ENCODE results near the gene NXPH3.

NXPH3 gene

GRCh38 chr17:49587366-49588073 is 11.8 kb downstream of the NXPH3 start:
- H2BK15ac ChIP-seq (replicated peaks; ENCODE audit: low read depth), result no peak overlapping the region
- no peaks in the 10 kb centered on the region for H3K27me3 ChIP-seq (ENCODE audit: insufficient read depth, low read length, poor library complexity)
- H3K4me3 ChIP-seq (ENCODE audit: low read length), result no peak overlapping the region
- no peak overlapping the region for H3K9ac ChIP-seq (ENCODE audit: low read length)
- no peaks in the 10 kb centered on the region for H3K79me2 ChIP-seq (ENCODE audit: control insufficient read depth, insufficient read depth, low read length)
- WGBS (ENCODE audit: extremely low coverage, insufficient coverage, low lambda C conversion rate), result no CpG with 5 or more reads among the region's 12 CpGs
- no peak overlapping the region for H3K27ac ChIP-seq (ENCODE audit: low read depth, low read length)
- no peak for DNase-seq
- no peaks in the 10 kb centered on the region for H3K36me3 ChIP-seq (ENCODE audit: control insufficient read depth, insufficient read depth, low read length)
- H4K8ac ChIP-seq (ENCODE audit: low read depth, low read length), result no peak overlapping the region
- no peak overlapping the region for H2BK120ac ChIP-seq (ENCODE audit: low read depth, low read length)
- no peaks in the 10 kb centered on the region for H3K79me1 ChIP-seq (ENCODE audit: low read length)
- no peak overlapping the region for H4K5ac ChIP-seq (ENCODE audit: low read length)
- H3K4me2 ChIP-seq (ENCODE audit: low read length), result no peak overlapping the region
- no peaks in the 10 kb centered on the region for H3K4me1 ChIP-seq (ENCODE audit: control insufficient read depth, low read depth, low read length)
- H3K23ac ChIP-seq (ENCODE audit: low read length), result no peak overlapping the region
- no peak overlapping the region for H3K56ac ChIP-seq (ENCODE audit: low read length)
- H3K18ac ChIP-seq (ENCODE audit: low read length), result no peak overlapping the region
- no peak overlapping the region for H3K4ac ChIP-seq (ENCODE audit: low read depth, low read length)
- H2AK5ac ChIP-seq (ENCODE audit: low read length), result no peak overlapping the region
- H2BK5ac ChIP-seq (ENCODE audit: low read length), result no peak overlapping the region

- Histone ChIP-seq H3K79me1 (ENCODE audit: low read length) (no peaks in the 10 kb centered on the region), H2AK5ac (ENCODE audit: low read length) (no peak overlapping the region), H4K8ac (ENCODE audit: low read depth, low read length) (no peak overlapping the region), H3K56ac (ENCODE audit: low read length) (no peak overlapping the region), H2BK5ac (ENCODE audit: low read length) (no peak overlapping the region), H3K4me3 (ENCODE audit: low read length) (no peak overlapping the region), H3K79me2 (ENCODE audit: control insufficient read depth, insufficient read depth, low read length) (no peaks in the 10 kb centered on the region), H3K4me1 (ENCODE audit: control insufficient read depth, low read depth, low read length) (no peaks in the 10 kb centered on the region), H2BK120ac (ENCODE audit: low read depth, low read length) (no peak overlapping the region), H3K27me3 (ENCODE audit: insufficient read depth, low read length, poor library complexity) (no peaks in the 10 kb centered on the region), H3K18ac (ENCODE audit: low read length) (no peak overlapping the region), H3K27ac (ENCODE audit: low read depth, low read length) (no peak overlapping the region), H3K36me3 (ENCODE audit: control insufficient read depth, insufficient read depth, low read length) (no peaks in the 10 kb centered on the region), H4K5ac (ENCODE audit: low read length) (no peak overlapping the region), H3K23ac (ENCODE audit: low read length) (no peak overlapping the region), H3K4ac (ENCODE audit: low read depth, low read length) (no peak overlapping the region), H2BK15ac (replicated peaks; ENCODE audit: low read depth) (no peak overlapping the region), H3K4me2 (ENCODE audit: low read length) (no peak overlapping the region), H3K9ac (ENCODE audit: low read length) (no peak overlapping the region)
- no peak for DNase-seq
- no CpG with 5 or more reads among the region's 8 CpGs for WGBS (ENCODE audit: extremely low coverage, insufficient coverage, low lambda C conversion rate)
Measured at GRCh38 chr17:49588312-49588711, 12.6 kb downstream of the NXPH3 start.

- H3K56ac ChIP-seq (ENCODE audit: low read length), result no peak overlapping the region
- no peak overlapping the region for H4K8ac ChIP-seq (ENCODE audit: low read depth, low read length)
- H3K4me2 ChIP-seq (ENCODE audit: low read length), result no peak overlapping the region
- no peak overlapping the region for H3K18ac ChIP-seq (ENCODE audit: low read length)
- WGBS (ENCODE audit: extremely low coverage, insufficient coverage, low lambda C conversion rate), result no CpG with 5 or more reads among the region's 8 CpGs
- H2BK120ac ChIP-seq (ENCODE audit: low read depth, low read length), result no peak overlapping the region
- no peak overlapping the region for H2AK5ac ChIP-seq (ENCODE audit: low read length)
- no peak overlapping the region for H3K4me3 ChIP-seq (ENCODE audit: low read length)
- no peak for DNase-seq
- no peaks in the 10 kb centered on the region for H3K36me3 ChIP-seq (ENCODE audit: control insufficient read depth, insufficient read depth, low read length)
- no peaks in the 10 kb centered on the region for H3K79me1 ChIP-seq (ENCODE audit: low read length)
- H3K23ac ChIP-seq (ENCODE audit: low read length), result no peak overlapping the region
- no peak overlapping the region for H4K5ac ChIP-seq (ENCODE audit: low read length)
- H3K9ac ChIP-seq (ENCODE audit: low read length), result no peak overlapping the region
- no peaks in the 10 kb centered on the region for H3K79me2 ChIP-seq (ENCODE audit: control insufficient read depth, insufficient read depth, low read length)
- H3K4ac ChIP-seq (ENCODE audit: low read depth, low read length), result no peak overlapping the region
- no peak overlapping the region for H2BK15ac ChIP-seq (replicated peaks; ENCODE audit: low read depth)
- H3K27me3 ChIP-seq (ENCODE audit: insufficient read depth, low read length, poor library complexity), result no peaks in the 10 kb centered on the region
- no peak overlapping the region for H3K27ac ChIP-seq (ENCODE audit: low read depth, low read length)
- no peaks in the 10 kb centered on the region for H3K4me1 ChIP-seq (ENCODE audit: control insufficient read depth, low read depth, low read length)
- no peak overlapping the region for H2BK5ac ChIP-seq (ENCODE audit: low read length)
Measured at GRCh38 chr17:49588726-49589576, 13.3 kb downstream of the NXPH3 start.

- H2BK5ac ChIP-seq (ENCODE audit: low read length), result no peak overlapping the region
- H3K4me3 ChIP-seq (ENCODE audit: low read length), result no peak overlapping the region
- no peaks in the 10 kb centered on the region for H3K27me3 ChIP-seq (ENCODE audit: insufficient read depth, low read length, poor library complexity)
- H4K8ac ChIP-seq (ENCODE audit: low read depth, low read length), result no peak overlapping the region
- no peak overlapping the region for H3K4me2 ChIP-seq (ENCODE audit: low read length)
- H3K56ac ChIP-seq (ENCODE audit: low read length), result no peak overlapping the region
- no peak overlapping the region for H3K23ac ChIP-seq (ENCODE audit: low read length)
- no peak overlapping the region for H4K5ac ChIP-seq (ENCODE audit: low read length)
- H3K4ac ChIP-seq (ENCODE audit: low read depth, low read length), result no peak overlapping the region
- H3K79me2 ChIP-seq (ENCODE audit: control insufficient read depth, insufficient read depth, low read length), result no peaks in the 10 kb centered on the region
- H3K79me1 ChIP-seq (ENCODE audit: low read length), result no peaks in the 10 kb centered on the region
- no peak for DNase-seq
- H2BK15ac ChIP-seq (replicated peaks; ENCODE audit: low read depth), result no peak overlapping the region
- no peak overlapping the region for H2BK120ac ChIP-seq (ENCODE audit: low read depth, low read length)
- H2AK5ac ChIP-seq (ENCODE audit: low read length), result no peak overlapping the region
- H3K36me3 ChIP-seq (ENCODE audit: control insufficient read depth, insufficient read depth, low read length), result no peaks in the 10 kb centered on the region
- H3K4me1 ChIP-seq (ENCODE audit: control insufficient read depth, low read depth, low read length), result no peaks in the 10 kb centered on the region
- H3K18ac ChIP-seq (ENCODE audit: low read length), result no peak overlapping the region
- H3K27ac ChIP-seq (ENCODE audit: low read depth, low read length), result no peak overlapping the region
- no peak overlapping the region for H3K9ac ChIP-seq (ENCODE audit: low read length)
- WGBS (ENCODE audit: extremely low coverage, insufficient coverage, low lambda C conversion rate), result no CpG with 5 or more reads among the region's 2 CpGs
Measured at GRCh38 chr17:49589577-49589927, 13.9 kb downstream of the NXPH3 start.

GRCh38 chr17:49590874-49591273 is 15.2 kb downstream of the NXPH3 start:
- Histone ChIP-seq H3K9ac (ENCODE audit: low read length) (no peak overlapping the region), H3K18ac (ENCODE audit: low read length) (no peak overlapping the region)
- WGBS (ENCODE audit: extremely low coverage, insufficient coverage, low lambda C conversion rate), result no CpG with 5 or more reads among the region's 4 CpGs

More at GRCh38 chr17:49590874-49591273, 15.2 kb downstream of the NXPH3 start:
- no peaks in the 10 kb centered on the region for H3K79me1 ChIP-seq (ENCODE audit: low read length)
- no peak overlapping the region for H3K56ac ChIP-seq (ENCODE audit: low read length)
- no peaks in the 10 kb centered on the region for H3K79me2 ChIP-seq (ENCODE audit: control insufficient read depth, insufficient read depth, low read length)
- no peak overlapping the region for H3K4me3 ChIP-seq (ENCODE audit: low read length)
- H3K4me1 ChIP-seq (ENCODE audit: control insufficient read depth, low read depth, low read length), result no peaks in the 10 kb centered on the region
- no peaks in the 10 kb centered on the region for H3K27me3 ChIP-seq (ENCODE audit: insufficient read depth, low read length, poor library complexity)
- H3K27ac ChIP-seq (ENCODE audit: low read depth, low read length), result no peak overlapping the region
- H2BK120ac ChIP-seq (ENCODE audit: low read depth, low read length), result no peak overlapping the region
- DNase-seq, result no peak
- H3K23ac ChIP-seq (ENCODE audit: low read length), result no peak overlapping the region
- no peak overlapping the region for H2AK5ac ChIP-seq (ENCODE audit: low read length)
- H4K8ac ChIP-seq (ENCODE audit: low read depth, low read length), result no peak overlapping the region
- no peak overlapping the region for H3K4ac ChIP-seq (ENCODE audit: low read depth, low read length)
- H3K36me3 ChIP-seq (ENCODE audit: control insufficient read depth, insufficient read depth, low read length), result no peaks in the 10 kb centered on the region
- no peak overlapping the region for H2BK5ac ChIP-seq (ENCODE audit: low read length)
- no peak overlapping the region for H4K5ac ChIP-seq (ENCODE audit: low read length)
- no peak overlapping the region for H2BK15ac ChIP-seq (replicated peaks; ENCODE audit: low read depth)
- no peak overlapping the region for H3K4me2 ChIP-seq (ENCODE audit: low read length)
